PC-9 (cell line): ENCODE data around the gene CTIF.

ENCODE experiments used
- EZH2 ChIP-seq: fragments of 200-600 bp; sonication (generic); IDR thresholded peaks from 2 replicates; pipeline ENCODE4 v1.8.0; 2017; ENCODE audit warnings: antibody characterized with exemption, low read depth
- TF ChIP-seq, protein P1 (sequence below): fragments of 200-600 bp; sonication (generic); conservative IDR thresholded peaks from 2 replicates; pipeline ENCODE4 v1.6.1; 2017; ENCODE audit warnings: mixed run types, antibody characterized with exemption, mild to moderate bottlenecking, moderate library complexity

DNA sequence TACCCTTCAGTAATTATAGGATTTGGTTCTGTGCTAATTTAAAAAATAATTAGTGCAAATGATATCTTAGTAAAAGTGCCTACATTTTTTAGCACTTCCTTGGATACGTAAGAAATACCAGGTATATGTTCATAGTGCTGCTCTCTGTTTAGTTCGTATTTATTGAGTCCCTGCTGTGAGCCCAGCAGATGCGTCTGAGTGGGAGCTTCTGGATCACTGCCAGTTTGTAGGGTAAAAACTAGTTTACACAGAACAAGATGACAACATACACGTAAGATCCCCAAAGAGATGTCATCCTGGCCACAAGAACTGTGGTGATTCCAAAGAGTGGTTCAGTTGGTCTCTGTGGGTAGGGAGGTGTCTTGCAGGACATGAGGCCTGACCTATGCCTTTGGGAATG is 103.2 kb downstream of the CTIF start:
- no peak for TF ChIP-seq EZH2
- TF ChIP-seq, protein P1, sequence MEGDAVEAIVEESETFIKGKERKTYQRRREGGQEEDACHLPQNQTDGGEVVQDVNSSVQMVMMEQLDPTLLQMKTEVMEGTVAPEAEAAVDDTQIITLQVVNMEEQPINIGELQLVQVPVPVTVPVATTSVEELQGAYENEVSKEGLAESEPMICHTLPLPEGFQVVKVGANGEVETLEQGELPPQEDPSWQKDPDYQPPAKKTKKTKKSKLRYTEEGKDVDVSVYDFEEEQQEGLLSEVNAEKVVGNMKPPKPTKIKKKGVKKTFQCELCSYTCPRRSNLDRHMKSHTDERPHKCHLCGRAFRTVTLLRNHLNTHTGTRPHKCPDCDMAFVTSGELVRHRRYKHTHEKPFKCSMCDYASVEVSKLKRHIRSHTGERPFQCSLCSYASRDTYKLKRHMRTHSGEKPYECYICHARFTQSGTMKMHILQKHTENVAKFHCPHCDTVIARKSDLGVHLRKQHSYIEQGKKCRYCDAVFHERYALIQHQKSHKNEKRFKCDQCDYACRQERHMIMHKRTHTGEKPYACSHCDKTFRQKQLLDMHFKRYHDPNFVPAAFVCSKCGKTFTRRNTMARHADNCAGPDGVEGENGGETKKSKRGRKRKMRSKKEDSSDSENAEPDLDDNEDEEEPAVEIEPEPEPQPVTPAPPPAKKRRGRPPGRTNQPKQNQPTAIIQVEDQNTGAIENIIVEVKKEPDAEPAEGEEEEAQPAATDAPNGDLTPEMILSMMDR = no peak
